Activated T-cell treated with anti-CD3 and anti-CD28 coated beads for 48 hours (primary cell): ENCODE data around the gene PEPD.

Experiments used
- DNase-seq: peaks from one replicate; pipeline ENCODE4 v3.0.0-alpha.2; 2020; ENCODE audit warnings: low read depth

The PEPD gene

GRCh38 chr19:33545217-33545981 lies 23.8 kb upstream of the PEPD start:
- no peak for DNase-seq

DNA sequence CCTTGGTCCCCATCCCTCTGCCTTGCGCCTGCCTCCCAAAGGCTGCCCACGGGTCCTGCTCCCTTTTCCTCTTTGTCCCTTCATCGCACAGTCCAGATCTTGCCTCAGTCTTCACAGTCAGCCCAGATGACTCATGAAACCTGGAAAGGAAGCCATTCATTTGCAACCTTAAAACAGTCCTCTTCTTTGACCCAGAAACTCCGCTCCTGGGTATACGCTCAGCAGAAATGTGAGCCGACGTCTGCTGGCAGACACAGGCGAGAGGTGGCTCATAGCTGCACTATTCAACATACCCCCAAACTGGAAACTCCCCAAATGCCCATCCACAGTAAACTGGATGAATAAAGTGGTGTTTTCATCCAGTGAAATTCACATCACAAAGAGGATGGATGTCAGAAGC lies 13.6 kb upstream of the PEPD start:
- DNase-seq, result no peak

GRCh38 chr19:33532859-33533460 lies 11.4 kb upstream of the PEPD start:
- no peak for DNase-seq

- DNase-seq, result no peak
Observed at GRCh38 chr19:33530842-33531241, 9.3 kb upstream of the PEPD start.

DNA sequence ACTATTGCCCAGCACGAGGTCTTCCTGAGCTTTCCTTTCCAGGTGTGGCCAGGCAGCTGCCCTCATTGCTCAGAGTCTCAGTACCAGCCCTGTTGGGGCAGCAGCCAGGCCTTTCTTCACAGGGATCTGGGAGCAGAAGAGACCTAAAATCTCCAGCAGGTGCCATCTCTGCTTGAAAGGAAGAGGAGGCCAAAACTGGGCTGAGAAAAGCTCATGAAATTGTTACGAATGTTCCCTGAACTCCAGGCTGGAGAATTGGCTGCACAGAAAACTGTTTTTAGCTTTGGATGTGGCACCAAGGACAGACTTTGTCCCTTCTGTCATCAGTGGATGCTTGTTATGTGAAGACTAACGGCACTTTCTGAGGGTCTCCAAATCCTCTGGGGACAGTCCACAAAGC lies 8.7 kb upstream of the PEPD start:
- no peak for DNase-seq

- no peak for DNase-seq
Observed at GRCh38 chr19:33529094-33529676, 7.6 kb upstream of the PEPD start.

DNA sequence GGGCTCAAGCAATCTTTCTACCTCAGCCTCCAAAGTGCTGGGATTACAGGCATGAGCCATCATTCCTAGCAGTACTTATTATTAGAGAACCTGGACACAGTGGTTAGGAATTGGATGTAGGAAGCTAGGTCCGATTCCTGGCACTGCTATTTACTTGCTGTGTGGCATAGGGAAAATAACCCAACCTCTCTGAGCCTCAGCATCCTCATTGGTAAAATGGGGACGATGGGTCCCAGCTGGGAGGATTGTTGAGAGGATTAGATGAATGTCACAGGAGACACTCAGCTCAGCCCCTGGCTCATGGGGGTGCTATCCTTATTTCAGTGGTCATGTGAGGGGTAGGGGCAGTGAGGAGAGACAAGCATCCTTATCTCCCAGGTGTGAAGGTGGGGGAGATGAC lies 6.8 kb upstream of the PEPD start:
- no peak for DNase-seq

DNA sequence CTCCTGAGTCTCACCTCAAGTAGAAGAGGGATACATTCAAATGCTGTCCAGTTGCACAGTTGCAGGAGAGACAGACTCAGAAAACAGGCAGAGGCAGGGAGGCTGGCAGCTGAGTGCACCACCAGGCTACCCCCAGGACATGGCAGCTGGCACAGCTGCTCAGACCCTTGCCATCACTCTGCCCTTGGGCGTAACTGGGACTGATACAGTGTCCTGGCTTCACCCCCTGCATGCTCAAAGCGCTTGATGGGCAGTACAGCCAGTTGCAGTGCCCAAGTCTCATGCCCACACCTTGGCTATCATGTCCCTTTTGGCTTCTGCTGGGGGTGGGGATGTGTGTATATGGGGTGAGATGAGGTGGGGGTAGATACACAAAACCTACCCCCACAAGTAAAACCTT lies 5.5 kb upstream of the PEPD start:
- DNase-seq, result no peak

- DNase-seq, result no peak
Observed at GRCh38 chr19:33524024-33524664, 2.6 kb upstream of the PEPD start.

DNA sequence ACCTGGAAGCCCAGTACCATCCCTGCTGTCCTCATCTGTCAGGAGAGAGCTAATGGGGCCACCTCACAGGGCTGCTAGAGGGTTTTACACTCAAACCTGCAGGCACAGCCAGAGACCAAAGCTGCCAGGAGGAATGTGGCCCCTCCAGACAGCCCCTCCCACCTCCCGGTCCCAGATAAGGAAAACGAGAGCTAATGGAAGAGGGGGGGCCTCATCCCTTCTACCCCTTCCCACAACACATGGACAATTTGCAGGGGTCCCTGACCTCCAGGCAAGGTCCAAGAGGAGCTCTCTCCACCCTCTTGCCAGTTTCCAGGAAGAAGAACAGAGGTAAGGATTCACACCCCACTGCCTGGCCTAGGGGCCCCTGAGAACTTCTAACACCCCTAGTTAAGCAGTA lies 1.6 kb upstream of the PEPD start:
- no peak for DNase-seq

DNA sequence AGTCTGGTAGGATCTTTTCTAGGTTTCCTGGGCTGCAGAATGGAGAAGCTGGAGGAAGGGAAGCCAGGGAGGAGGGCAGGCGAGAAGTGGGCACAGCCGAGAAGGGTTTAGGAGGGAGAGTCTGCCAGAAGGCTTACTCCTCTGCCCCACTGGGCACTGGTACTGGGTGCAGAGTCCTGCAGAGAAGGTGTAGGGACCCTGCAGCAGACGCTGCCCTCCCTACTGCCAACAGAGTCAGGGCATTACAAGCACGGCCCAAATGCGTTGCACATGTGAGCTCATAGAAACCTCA lies 726 bp upstream of the PEPD start:
- no peak for DNase-seq

- no peak for DNase-seq
Observed at GRCh38 chr19:33520844-33521479, 629 bp downstream of the PEPD start.

- no peak for DNase-seq
Observed at GRCh38 chr19:33520048-33520643, 1.4 kb downstream of the PEPD start.

- DNase-seq, result no peak
Observed at GRCh38 chr19:33519416-33519815, 2.2 kb downstream of the PEPD start.

GRCh38 chr19:33518541-33518940 lies 3.0 kb downstream of the PEPD start:
- DNase-seq, result no peak

GRCh38 chr19:33517922-33518321 lies 3.7 kb downstream of the PEPD start:
- no peak for DNase-seq

- DNase-seq, result no peak
Observed at GRCh38 chr19:33515921-33516320, 5.7 kb downstream of the PEPD start.

DNA sequence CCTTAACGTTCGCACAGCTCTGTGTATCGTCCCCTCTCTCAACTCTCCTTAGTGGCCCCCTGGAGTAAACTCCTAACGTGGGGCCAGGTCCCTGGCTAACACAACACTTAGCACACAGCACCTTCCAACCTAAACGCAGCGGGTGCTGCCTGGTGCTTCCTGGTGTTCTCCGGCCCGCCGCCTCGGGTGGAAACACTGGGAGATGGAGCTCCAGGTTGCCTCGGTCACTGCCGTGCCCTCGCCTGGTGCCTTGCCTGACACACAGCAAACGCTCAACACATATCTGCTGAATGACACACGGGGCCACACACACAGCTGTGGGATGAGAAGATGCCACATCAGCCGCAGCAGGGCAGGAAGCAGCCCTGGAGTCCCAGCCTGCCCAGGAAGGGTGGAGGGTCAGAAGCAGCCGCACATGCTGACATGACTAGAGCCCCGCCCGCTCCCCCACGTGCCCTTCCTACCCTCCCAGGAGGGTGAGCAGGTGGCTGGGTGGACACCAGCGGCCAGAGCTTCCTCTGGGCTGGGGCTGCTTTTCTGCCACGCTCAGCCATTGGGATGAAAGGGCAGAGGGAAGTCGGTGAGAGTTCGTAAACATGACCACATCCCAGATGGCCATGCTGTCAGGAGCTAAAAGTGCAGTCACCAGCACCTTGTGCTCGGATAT lies 6.6 kb downstream of the PEPD start:
- DNase-seq, result no peak

GRCh38 chr19:33513424-33513823 lies 8.2 kb downstream of the PEPD start:
- DNase-seq, result no peak

GRCh38 chr19:33512580-33513137 lies 8.9 kb downstream of the PEPD start:
- no peak for DNase-seq

GRCh38 chr19:33512021-33512420 lies 9.6 kb downstream of the PEPD start:
- DNase-seq, result no peak

GRCh38 chr19:33511346-33511745 lies 10.2 kb downstream of the PEPD start:
- DNase-seq, result no peak
